HG02642 (cell line): ENCODE results near the gene GPC6.
"Not testable (repeated sequence)": the region's sequence is repeated elsewhere in the genome, so short reads cannot be mapped to it uniquely, and the experiment has no call there.

Source experiments
- ATAC-seq: cut with Tn5 transposase; IDR thresholded peaks from one replicate; pipeline ENCODE4 v1.9.1; 2021; ENCODE audit warnings: mild to moderate bottlenecking; ENCODE audit not compliant: unreplicated experiment, poor library complexity

The GPC6 gene

DNA sequence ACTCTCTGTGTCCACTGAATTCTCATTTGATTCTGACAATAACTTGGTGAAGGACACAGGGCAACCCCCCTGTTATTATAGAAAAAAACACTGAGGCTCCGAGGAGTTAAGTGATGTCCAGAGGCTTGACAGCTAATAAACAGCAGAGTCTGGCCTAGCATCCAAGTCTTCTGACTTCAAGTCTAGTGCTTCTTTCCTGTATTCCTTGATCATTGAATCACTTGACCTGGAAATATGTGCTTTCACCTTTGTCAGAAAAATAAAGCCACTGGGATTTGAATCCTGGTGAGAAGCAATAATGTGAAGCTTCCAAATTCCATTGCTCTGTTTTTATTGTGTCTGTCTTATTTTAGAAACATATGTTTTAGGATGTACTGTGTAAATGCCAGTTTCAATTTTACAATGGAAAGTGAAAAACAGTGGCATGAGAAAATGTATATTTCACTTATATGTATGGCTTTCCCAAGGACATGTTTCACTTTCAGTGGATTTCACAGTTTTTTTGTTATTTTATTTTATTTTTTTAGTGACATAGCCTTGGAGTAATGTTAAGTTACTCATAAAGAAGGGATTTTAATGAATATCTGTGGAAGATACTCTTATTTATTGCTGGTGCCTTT is 190.2 kb downstream of the GPC6 start:
- ATAC-seq: no peak

DNA sequence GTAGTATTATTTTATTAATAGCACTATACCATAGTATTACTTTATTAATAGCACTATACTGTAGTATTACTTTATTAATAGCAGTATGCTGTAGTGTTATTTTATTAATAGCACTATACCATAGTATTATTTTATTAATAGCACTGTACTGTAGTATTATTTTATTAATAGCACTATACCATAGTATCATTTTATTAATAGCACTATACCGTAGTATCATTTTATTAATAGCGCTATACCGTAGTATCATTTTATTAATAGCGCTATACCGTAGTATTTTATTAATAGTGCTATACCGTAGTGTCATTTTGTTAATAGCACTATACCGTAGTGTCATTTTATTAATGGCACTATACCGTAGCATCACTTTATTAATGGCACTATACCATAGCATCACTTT is 191.8 kb downstream of the GPC6 start:
- no peak for ATAC-seq

- ATAC-seq: no peak
Observed at GRCh38 chr13:93420206-93420605, 193.6 kb downstream of the GPC6 start.

DNA sequence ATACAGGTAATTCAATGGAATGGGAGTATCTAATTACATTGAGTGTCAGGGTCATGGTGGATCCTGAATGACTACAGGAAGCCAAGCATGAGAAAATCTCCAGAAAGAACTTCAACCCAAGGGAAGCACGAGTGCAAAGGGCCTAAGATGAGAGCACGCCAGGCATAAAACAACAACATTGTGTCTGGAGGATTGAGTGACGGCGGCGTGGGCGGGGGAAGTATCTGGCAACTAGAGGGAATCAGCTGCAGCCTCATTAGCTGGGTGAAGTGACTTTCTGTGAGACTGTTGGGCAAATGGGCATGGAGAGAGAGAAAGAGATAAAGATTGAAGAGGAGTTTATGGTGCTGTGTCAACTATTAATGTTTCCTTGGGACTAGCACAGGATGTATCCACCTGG is 194.3 kb downstream of the GPC6 start:
- ATAC-seq: no peak

DNA sequence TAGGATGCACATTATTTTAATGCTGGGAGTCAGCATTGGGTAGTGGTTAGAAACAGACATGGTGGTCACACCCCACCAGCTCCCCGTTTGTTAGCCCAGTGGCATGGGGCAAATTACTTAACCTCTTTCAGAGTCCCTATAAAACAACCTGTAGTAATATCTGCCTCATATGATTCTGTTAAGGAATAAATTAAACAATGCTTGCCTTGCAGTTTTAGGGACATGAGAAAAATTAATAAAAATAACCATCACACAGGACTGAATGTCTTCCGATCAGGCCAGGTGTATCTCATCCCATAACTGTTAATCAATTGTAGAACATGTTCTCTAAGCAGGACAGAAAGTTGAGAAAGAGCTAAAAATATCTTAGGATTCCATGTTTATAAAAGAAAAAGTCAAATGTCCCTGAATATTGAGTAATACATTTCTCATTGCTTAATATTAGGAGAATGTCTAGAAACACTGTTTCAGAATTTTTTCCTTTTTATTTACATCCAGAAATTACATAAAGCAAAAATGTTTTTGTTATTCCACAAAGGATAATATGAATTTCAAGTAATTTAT is 196.5 kb downstream of the GPC6 start:
- ATAC-seq: no peak

- ATAC-seq: no peak
Observed at GRCh38 chr13:93425411-93425810, 198.8 kb downstream of the GPC6 start.

GRCh38 chr13:93430381-93430780 is 203.8 kb downstream of the GPC6 start:
- ATAC-seq: no peak

DNA sequence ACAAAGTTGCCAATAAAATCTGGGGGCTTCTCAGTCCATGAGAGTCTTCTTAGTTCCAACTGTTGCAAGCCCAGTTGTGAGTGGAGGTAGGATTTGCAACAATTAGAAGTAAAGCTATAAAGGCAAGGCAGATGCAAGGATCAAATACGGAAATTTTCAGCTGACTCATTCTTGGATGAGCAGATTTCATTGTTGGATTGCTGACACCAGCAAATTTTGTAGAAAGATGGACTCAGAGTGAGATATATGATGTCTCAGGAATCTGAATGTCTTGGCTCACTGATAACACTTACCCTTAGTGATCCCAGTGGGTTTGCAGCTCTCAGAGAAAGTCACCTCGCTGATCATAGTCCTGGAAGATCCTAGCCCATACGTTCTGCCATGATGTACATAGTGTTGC is 209.0 kb downstream of the GPC6 start:
- ATAC-seq: no peak

DNA sequence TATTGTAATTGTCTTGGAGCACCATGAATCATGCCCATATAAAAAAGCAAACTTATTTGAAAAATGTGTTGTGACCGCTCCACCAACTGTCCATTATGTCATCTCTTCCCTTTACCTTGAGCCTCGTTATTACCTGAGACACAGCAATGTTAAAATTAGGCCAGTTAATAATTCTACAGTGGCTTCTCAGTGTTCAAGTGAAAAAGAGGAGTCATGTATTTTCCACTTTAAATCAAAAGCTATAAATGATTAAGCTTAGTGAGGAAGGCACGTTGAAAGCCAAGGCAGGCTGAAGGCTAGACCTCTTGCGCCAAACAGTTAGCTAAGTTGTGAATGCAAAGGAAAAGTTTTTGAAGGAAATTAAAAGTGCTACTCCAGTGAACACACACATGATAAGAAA is 210.5 kb downstream of the GPC6 start:
- ATAC-seq: no peak

DNA sequence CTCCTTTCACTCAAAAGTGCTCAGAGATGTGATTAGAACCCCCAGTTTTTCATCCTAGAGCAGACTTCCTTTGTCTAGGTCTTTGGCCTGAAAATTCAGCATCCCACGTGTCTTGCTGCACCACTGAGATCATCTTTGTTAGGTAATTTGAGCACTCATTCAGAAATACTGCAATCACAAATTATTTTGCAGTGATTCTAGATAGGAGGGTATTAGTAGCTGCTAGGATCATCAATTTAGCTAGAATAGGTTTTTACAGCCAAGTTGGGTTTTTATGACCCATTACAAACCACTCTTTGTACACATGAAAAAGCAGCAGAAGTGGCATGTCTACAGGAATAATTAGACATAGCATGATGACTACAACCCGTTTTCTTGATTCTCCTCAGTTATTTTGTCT is 219.6 kb downstream of the GPC6 start:
- ATAC-seq: no peak

DNA sequence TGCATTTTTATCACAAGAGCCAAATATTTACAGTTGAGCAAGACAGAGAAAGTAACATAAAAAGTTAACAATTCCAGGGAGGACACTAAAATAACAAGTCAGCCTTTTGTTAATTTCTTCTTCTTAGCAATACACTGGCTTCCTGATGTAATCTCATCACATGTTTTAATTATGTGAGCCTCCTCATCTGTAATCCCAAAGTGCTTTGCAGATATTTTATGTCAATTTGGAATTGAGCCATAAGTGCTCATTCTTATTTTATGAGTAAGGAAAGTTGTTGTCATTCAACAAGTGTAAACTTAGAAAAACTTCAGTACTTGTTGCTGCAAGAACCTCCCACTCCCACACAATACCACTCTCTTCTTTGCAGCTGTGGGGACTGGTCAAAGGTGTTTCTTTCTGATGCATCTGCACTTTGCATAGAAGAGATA is 223.6 kb downstream of the GPC6 start:
- no peak for ATAC-seq

GRCh38 chr13:93450761-93451160 is 224.2 kb downstream of the GPC6 start:
- ATAC-seq: no peak

GRCh38 chr13:93454676-93455235 is 228.1 kb downstream of the GPC6 start:
- not testable (repeated sequence) for ATAC-seq

DNA sequence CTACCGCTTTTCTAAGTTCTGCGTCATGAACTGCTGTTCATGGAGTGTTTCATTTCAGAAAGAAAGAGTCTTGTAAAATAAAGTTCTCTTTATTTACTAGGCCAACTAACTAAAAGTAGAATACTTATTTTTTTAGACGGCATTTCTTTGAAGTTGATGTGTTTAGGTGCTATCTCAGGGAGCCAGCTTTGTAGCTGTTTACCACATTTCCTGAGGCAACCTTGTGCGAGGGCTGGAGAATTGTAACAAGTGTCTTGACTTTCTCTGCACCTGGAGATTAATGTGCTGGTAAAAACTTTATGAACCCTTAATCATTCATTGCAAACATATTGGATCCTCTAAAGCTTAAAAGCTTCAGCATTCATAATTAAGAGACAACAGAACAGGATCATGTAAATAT is 229.3 kb downstream of the GPC6 start:
- ATAC-seq: no peak

GRCh38 chr13:93460005-93460404 is 233.4 kb downstream of the GPC6 start:
- ATAC-seq: no peak

DNA sequence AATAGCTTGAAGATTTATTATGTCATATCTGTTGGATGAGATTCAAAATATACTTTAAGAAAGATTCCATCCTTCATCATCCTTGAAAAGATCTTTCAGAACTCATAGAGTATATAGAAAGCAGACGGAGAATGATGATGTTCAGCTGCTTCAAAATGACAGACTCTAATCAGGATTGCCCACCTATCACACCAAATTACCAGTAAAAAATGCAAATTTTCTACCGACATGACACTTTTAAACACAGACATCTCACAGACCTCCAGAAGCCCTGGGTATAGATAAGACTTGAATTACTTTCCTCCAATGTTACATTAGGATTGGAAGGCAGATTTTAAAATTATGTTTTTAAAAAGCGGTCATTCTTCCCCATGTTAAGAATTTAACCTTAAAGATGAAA is 235.5 kb downstream of the GPC6 start:
- ATAC-seq: no peak

GRCh38 chr13:93466502-93467036 is 240.0 kb downstream of the GPC6 start:
- ATAC-seq: no peak

DNA sequence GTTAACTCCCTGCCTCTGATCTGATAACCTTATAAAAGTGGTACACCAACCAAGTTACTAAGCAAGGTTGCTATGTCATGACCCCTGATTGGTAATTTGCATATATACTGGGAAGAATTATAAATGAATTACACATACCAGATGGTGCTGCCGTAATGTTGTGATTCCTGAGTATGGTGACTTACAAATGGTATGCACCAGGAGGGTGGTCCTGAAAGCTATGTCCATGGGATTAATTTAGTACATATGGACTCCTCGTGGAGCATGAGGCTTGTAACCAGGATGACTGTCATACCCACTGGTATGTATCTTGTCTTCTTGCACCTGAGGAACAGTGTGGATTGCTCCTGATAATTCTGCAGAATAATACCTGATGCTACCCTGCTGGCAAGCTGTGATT is 240.6 kb downstream of the GPC6 start:
- no peak for ATAC-seq

- ATAC-seq: no peak
Observed at GRCh38 chr13:93468433-93468832, 241.8 kb downstream of the GPC6 start.

DNA sequence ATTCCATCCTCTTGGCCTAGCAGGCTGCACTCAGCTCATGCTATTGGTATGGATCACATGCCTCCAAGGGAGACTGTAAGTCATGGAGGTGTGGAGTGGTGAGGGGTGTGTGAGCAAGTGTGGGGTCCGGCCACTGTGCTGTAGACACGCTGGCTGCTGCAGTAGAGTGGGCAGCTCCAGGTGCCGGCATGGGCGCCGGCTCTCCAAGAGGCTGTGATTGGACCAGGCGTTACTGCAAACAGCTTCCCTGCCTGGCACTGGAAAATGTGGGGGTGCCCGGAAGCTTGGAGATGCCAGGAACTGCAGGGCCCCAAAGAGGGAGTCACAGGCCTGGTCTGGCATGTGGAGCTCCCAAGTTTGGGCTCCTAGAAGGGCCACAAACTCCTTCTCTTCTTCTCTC is 245.7 kb downstream of the GPC6 start:
- no peak for ATAC-seq

DNA sequence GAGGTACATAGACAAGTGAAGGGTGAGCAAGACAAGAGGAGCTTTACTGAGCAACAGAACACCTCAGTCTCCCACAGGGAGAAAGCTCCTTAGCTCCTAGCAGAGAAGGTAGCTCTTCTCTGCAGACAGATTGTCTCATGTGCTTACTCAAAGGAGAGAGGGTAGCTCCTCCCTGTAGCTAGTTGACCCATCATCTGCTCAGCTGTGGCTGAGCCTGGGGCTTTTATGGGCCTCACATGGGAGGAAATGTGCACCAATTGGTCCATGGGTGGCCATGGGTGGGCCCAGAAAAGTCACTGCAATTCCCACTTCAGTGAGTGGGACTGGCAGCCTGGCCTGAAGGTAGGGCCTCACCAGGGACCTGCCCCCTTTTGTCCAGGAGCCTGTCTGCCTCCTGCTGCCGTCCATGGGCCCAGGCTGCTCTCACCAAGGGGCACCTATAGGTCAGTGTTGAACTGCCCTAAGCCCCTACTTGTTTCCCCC is 246.2 kb downstream of the GPC6 start:
- ATAC-seq: no peak
